SK-N-MC (cell line): Measurements from ENCODE around the gene TACR2.

Source experiments
- DNase-seq: peaks from one replicate; pipeline ENCODE4 v3.0.0-alpha.2; 2011; ENCODE audit warnings: low read depth, low spot score
- H3K27ac ChIP-seq: fragments of 200-600 bp; sonication (generic); 2 replicates; pipeline ENCODE4 v1.5.1; 2016; ENCODE audit warnings: mixed run types
- H3K36me3 ChIP-seq: fragments of 200-600 bp; sonication (generic); 2 replicates; pipeline ENCODE4 v1.6.1; 2017; ENCODE audit warnings: antibody characterized with exemption, low read length, mixed read lengths; ENCODE audit not compliant: insufficient read depth
- H3K4me3 ChIP-seq: fragments of 200-600 bp; sonication (generic); 2 replicates; pipeline ENCODE4 v1.5.1; 2016
- H3K9ac ChIP-seq: fragments of 200-600 bp; sonication (generic); 2 replicates; pipeline ENCODE4 v1.8.0; 2017; ENCODE audit warnings: mixed run types, mixed read lengths; ENCODE audit not compliant: insufficient read length
- H3K9me3 ChIP-seq: fragments of 200-600 bp; sonication (generic); 2 replicates; pipeline ENCODE4 v1.6.1; 2017; ENCODE audit warnings: low read depth, mild to moderate bottlenecking, antibody characterized with exemption, low read length, moderate library complexity, mixed read lengths
- EZH2 ChIP-seq: fragments of 200-600 bp; sonication (generic); IDR thresholded peaks from one replicate; pipeline ENCODE4 v1.6.1; 2017; ENCODE audit warnings: antibody characterized with exemption
- FOXP2 ChIP-seq: optimal IDR thresholded peaks from 2 replicates; pipeline ENCODE3; 2011; ENCODE audit warnings: mild to moderate bottlenecking, moderate library complexity; ENCODE audit not compliant: insufficient read depth; ENCODE audit errors: extremely low read length, control extremely low read depth
- POLR2AphosphoS5 ChIP-seq: IDR thresholded peaks from 2 replicates; pipeline ENCODE4 v1.6.1; 2012; ENCODE audit warnings: mild to moderate bottlenecking, low read depth, low read length, borderline replicate concordance

TACR2 gene

DNA sequence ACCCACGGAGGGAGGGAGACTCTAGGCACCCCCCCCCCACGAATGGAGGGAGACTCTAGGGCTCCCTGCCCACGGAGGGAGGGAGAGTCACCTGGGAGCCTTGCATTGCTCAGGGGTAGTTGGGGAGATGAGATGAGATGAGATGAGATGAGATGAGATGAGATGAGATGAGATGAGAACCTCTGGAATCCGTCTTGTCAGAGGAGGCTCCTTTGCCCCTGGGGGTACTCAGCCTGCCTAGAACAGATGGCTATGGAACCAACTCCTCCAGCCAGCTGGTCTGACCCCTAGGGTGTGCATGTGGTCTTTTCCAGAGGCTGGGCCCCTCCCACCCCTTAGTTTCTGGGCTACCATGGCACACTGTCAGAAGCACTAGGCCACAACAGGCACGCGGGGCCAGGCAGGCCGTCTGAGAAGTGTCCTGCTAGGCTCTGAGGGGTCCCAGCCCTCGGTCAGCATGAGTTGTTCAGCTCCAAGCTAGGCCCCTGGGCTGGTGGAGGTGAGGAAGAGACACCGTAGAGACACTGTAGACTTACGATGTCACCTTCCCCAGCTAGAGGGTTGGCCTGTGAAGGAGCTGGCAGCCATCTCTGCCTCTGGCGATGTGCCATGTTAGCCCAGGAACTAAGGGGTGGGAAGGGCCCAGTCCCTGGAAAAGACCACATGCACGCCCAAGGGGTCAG is 43.3 kb upstream of the TACR2 start:
- Histone ChIP-seq H3K9me3 (no peaks in the 10 kb centered on the region), H3K4me3 (no peak overlapping the region), H3K36me3 (no peaks in the 10 kb centered on the region), H3K27ac (no peak overlapping the region), H3K9ac (no peak overlapping the region)
- no peak for TF ChIP-seq FOXP2
- TF ChIP-seq EZH2, result no peak
- TF ChIP-seq POLR2AphosphoS5, result no peak
- DNase-seq, result no peak

DNA sequence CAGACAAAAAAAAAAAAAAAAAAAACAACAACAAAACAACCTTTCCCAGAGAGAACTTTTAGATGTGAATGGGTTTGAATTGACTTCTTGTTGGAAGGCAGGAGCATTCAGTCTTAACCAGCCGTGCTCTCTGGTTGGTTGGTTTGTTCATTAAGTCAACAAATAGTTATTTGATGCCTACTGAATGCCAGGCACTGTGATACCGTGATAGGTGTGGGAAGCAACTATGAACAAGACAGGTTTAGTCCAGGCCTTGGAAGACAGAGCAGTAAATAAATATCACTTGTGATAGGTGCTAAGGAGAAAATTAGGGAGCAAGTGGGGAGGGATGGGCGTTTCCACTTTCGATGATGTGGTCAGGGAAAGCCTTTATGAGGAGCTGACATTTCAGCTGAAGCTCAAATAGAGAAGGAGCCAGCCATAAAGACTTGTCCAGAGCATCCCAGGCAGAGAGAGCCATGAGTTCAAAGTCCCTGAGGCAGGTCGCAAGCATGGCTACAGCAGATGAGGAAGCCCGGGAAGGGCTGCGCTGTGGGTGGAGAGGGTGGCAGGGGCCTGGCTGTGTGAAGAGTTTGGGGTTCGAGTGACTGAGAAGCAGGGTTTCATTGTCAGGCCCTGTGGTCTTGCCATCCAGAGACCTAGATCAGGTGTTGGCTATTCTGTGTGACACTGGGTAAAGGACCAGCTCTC is 42.5 kb upstream of the TACR2 start:
- DNase-seq, result no peak
- Histone ChIP-seq H3K27ac (no peak overlapping the region), H3K36me3 (no peaks in the 10 kb centered on the region), H3K9me3 (no peaks in the 10 kb centered on the region), H3K9ac (no peak overlapping the region), H3K4me3 (no peak overlapping the region)
- TF ChIP-seq EZH2 (no peak), FOXP2 (no peak), POLR2AphosphoS5 (no peak)

GRCh38 chr10:69458430-69459100 is 41.8 kb upstream of the TACR2 start:
- no peaks in the 10 kb centered on the region for H3K9me3 ChIP-seq
- H3K36me3 ChIP-seq, result no peaks in the 10 kb centered on the region
- no peak overlapping the region for H3K9ac ChIP-seq
- no peak overlapping the region for H3K4me3 ChIP-seq
- DNase-seq, result no peak
- TF ChIP-seq FOXP2 (no peak), POLR2AphosphoS5 (no peak), EZH2 (no peak)
- no peak overlapping the region for H3K27ac ChIP-seq

- no peak overlapping the region for H3K27ac ChIP-seq
- no peak for DNase-seq
Observed at GRCh38 chr10:69457771-69458237, 41.1 kb upstream of the TACR2 start.

GRCh38 chr10:69456880-69457693 is 40.4 kb upstream of the TACR2 start:
- no peak overlapping the region for H3K4me3 ChIP-seq
- H3K9ac ChIP-seq, result no peak overlapping the region
- H3K9me3 ChIP-seq, result no peaks in the 10 kb centered on the region
- H3K36me3 ChIP-seq, result no peaks in the 10 kb centered on the region
- DNase-seq, result no peak
- no peak overlapping the region for H3K27ac ChIP-seq
- TF ChIP-seq EZH2, result no peak

More at GRCh38 chr10:69457771-69458237, 41.1 kb upstream of the TACR2 start:
- H3K9me3 ChIP-seq, result no peaks in the 10 kb centered on the region
- H3K9ac ChIP-seq, result no peak overlapping the region
- TF ChIP-seq FOXP2, result no peak
- TF ChIP-seq POLR2AphosphoS5, result no peak
- TF ChIP-seq EZH2, result no peak
- H3K36me3 ChIP-seq, result no peaks in the 10 kb centered on the region
- no peak overlapping the region for H3K4me3 ChIP-seq

DNA sequence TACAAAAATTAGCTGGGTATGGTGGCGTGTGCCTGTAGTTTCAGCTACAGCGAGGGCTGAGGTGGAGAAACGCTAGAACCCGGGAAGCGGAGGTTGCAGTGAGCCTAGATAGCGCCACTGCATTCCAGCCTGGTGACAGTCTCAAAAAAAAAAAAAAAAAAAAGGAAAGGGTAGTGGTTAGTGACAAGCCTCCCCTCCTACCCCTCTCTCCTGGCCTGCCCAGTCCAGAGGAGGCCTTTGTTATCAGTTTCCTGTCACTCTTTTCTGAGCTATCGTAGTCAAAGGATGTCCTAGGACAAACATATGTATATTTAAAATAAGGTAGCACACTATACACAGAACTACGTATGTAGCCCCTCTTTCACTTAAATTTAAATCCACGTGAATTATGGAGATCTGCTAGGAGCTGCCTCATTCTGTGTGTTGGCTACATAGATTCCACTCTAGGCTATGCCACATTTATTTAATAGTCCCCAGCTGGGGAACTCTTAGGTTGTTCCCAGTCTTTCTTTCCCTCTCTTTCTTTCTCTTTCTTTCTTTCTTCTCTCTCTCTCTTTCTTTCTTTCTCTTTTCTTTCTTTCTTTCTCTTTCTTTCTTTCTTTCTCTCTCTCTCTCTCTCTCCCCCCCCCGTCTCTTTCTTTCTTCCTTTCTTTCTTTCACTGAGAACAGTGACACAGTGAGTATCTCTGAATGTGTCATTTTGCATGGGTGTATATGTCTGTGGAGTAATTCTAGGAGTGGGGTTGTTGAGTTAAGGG is 38.5 kb upstream of the TACR2 start:
- TF ChIP-seq EZH2 (no peak), POLR2AphosphoS5 (no peak), FOXP2 (no peak)
- Histone ChIP-seq H3K27ac (no peak overlapping the region), H3K4me3 (no peak overlapping the region), H3K9me3 (no peaks in the 10 kb centered on the region), H3K9ac (no peak overlapping the region), H3K36me3 (no peaks in the 10 kb centered on the region)
- no peak for DNase-seq

GRCh38 chr10:69453795-69454194 is 37.1 kb upstream of the TACR2 start:
- Histone ChIP-seq H3K9me3 (no peaks in the 10 kb centered on the region), H3K27ac (no peak overlapping the region), H3K36me3 (no peaks in the 10 kb centered on the region), H3K9ac (no peak overlapping the region), H3K4me3 (no peak overlapping the region)
- DNase-seq, result no peak
- TF ChIP-seq FOXP2 (no peak), POLR2AphosphoS5 (no peak), EZH2 (no peak)
